ENCODE data around the gene SLC35F3.
"Not testable (repeated sequence)": the region's sequence is repeated elsewhere in the genome, so short reads cannot be mapped to it uniquely, and the experiment has no call there.

SLC35F3 gene

GRCh38 chr1:234300096-234300495 lies 395.6 kb downstream of the SLC35F3 start:
- no peak for DNase-seq

GRCh38 chr1:234301663-234302062 lies 397.2 kb downstream of the SLC35F3 start:
- not testable (repeated sequence) for DNase-seq

GRCh38 chr1:234302354-234302962 lies 398.0 kb downstream of the SLC35F3 start:
- no peak for DNase-seq

- DNase-seq = no peak
Observed at GRCh38 chr1:234303231-234303630, 398.8 kb downstream of the SLC35F3 start.

GRCh38 chr1:234307726-234308125 lies 403.2 kb downstream of the SLC35F3 start:
- DNase-seq = no peak

- DNase-seq = no peak
Observed at GRCh38 chr1:234309243-234309597, 404.7 kb downstream of the SLC35F3 start.

- DNase-seq = peak; percentile 47
Observed at GRCh38 chr1:234309598-234310459, 405.4 kb downstream of the SLC35F3 start.

- no peak for DNase-seq
Observed at GRCh38 chr1:234310460-234310817, 406.0 kb downstream of the SLC35F3 start.

GRCh38 chr1:234311414-234311813 lies 406.9 kb downstream of the SLC35F3 start:
- DNase-seq = no peak

- DNase-seq = no peak
Observed at GRCh38 chr1:234313171-234313570, 408.7 kb downstream of the SLC35F3 start.

GRCh38 chr1:234315091-234315541 lies 410.6 kb downstream of the SLC35F3 start:
- DNase-seq = no peak

- no peak for DNase-seq
Observed at GRCh38 chr1:234315588-234315987, 411.1 kb downstream of the SLC35F3 start.

- DNase-seq = no peak
Observed at GRCh38 chr1:234316486-234316885, 412.0 kb downstream of the SLC35F3 start.

- DNase-seq = no peak
Observed at GRCh38 chr1:234316937-234317336, 412.5 kb downstream of the SLC35F3 start.

- no peak for DNase-seq
Observed at GRCh38 chr1:234320069-234320468, 415.6 kb downstream of the SLC35F3 start.

- DNase-seq = no peak
Observed at GRCh38 chr1:234320549-234320948, 416.1 kb downstream of the SLC35F3 start.

GRCh38 chr1:234321231-234321630 lies 416.8 kb downstream of the SLC35F3 start:
- DNase-seq = no peak

GRCh38 chr1:234322097-234322496 lies 417.6 kb downstream of the SLC35F3 start:
- no peak for DNase-seq

GRCh38 chr1:234322979-234323378 lies 418.5 kb downstream of the SLC35F3 start:
- no peak for DNase-seq

GRCh38 chr1:234324821-234325220 lies 420.3 kb downstream of the SLC35F3 start:
- DNase-seq = peak; percentile 45

GRCh38 chr1:234325878-234326496 lies 421.5 kb downstream of the SLC35F3 start:
- DNase-seq = no peak

GRCh38 chr1:234326497-234327366 lies 422.3 kb downstream of the SLC35F3 start:
- no peak for DNase-seq

- no peak for DNase-seq
Observed at GRCh38 chr1:234327577-234328164, 423.2 kb downstream of the SLC35F3 start.

Measured in NCI-H1436 treated with DMSO at 0.1 percent for 48 hours (cell line).